LHCN-M2 (cell line): Measurements from ENCODE around the gene EPOP. TPM values are rescaled to one million over a fixed set of nuclear protein-coding genes. Genes with fewer than 3 reads are reported as not detected.

ENCODE experiments used
- DNase-seq: peaks from one replicate; pipeline ENCODE4 v3.0.0-alpha.2; 2012; ENCODE audit warnings: low read depth
- polyA plus RNA-seq: library from polyadenylated mRNA; unstranded; fragments of >200 nt; gene quantifications from one replicate; pipeline ENCODE4 v1.2.1, GENCODE V29; 2012; ENCODE audit warnings: missing spikeins
- total RNA-seq: library from RNA; depleted of rRNA; stranded (reverse); fragments of >200 nt; gene quantifications from 2 replicates; pipeline ENCODE4 v1.2.3, GENCODE V29; 2014; rRNA removed

EPOP gene
- 2.6 and 2.7 TPM in 2 replicates for total RNA-seq
- polyA plus RNA-seq, result 1.3 TPM

DNA sequence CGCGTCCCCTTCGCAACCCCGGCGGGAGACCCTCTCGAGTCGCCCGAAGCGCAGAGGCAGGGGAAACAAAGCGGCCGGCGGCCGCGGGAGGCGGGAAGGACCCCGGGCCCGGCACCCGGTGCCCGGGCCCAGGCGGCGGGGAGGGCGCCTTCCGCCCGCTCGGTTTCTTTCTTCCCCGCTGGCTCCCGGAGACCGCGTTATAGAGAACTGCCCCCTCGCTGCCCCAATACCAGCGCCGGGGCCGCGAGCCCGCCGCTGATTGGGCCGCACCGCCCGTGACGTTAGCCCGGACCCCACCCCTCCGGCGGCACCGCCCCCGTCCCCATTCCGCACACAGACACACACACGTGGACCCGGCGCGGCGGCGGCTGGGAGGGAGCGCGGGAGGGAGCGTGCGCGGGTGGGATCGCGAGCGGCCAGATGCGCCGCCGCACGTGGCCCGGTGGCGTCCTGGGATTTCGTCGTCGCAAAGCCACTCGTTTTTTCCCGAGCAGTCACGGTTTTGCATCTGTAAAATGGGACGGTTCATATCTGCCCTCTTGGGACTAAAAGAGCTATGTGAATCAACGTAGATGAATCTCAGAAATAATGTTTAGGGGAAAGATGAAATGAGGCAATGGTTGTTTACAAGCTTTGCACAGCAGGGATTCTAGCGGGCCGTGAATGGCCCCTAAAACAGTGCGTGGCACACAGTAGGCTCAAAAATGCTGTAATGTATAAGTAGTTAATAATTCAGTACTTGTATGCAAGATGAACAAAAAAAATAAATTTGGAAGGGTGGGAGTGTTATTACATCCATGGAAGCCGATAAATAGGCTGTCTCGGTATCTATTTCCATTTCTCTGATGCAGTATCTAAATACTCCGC lies at the start of gene EPOP:
Gene EPOP (minus strand): TSS at position 209 of the 867 bp plus-strand sequence. CDS start 462 bp downstream, outside the sequence.
- peak; percentile 78 for DNase-seq

DNA sequence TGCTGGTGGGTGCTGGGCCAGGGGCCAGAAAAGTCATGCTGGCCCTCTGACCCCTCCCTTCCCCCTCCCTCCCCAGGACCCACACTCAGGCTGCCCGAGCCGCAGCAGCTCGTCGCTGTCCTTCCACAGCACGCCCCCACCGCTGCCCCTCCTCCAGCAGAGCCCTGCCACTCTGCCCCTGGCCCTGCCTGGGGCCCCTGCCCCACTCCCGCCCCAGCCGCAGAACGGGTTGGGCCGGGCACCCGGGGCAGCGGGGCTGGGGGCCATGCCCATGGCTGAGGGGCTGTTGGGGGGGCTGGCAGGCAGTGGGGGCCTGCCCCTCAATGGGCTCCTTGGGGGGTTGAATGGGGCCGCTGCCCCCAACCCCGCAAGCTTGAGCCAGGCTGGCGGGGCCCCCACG lies 47.0 kb upstream of the EPOP start:
- DNase-seq, result no peak

DNA sequence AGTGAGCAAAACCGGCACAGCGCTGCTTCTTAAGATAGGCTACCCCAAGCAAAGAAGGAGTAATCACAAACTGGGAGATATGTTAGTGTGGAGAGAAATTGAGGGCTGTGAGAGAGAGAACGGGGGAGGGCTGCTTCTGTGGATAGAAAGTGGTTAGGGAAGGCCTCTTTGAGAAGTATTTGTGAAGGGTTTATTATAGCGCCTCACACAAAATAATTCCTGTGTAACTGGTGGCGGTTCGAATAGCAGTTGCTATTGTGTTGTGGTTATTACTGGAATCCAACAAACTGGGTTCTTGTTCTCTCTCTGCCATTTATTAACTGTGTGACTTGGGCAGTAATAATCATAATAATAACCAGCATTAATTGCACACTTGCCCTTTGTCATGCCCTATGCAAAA lies 46.2 kb upstream of the EPOP start:
- DNase-seq, result no peak

DNA sequence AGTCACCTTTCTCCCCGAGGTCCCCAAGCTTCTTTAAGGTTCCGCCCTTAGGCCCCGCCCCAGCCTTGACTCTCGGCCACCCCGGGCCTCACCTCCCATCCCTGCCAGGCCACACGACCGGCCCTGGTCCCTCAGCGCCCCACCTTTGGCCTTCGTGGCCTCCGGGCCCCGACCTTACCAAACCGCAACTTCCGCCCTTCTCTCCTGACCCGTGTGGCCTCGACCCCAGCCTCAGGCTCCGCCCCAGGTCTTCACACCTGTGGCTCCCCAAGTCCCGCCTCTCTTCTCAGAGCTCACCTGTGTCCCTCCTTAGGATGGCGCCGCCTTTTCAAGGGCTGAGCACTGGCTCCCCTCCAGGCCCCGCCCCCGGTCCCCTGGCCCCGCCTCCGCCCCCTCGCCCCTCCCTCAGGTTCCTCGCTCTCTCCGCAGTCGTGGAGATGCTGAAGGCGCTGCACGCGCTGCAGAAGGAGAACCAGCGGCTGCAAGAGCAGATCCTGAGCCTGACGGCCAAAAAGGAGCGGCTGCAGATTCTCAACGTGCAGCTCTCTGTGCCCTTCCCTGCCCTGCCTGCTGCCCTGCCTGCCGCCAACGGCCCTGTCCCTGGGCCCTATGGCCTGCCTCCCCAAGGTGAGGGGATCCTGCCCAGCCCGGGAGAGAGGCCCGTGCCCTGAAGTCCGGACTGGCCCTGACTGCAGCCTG lies 45.3 kb upstream of the EPOP start:
- no peak for DNase-seq

DNA sequence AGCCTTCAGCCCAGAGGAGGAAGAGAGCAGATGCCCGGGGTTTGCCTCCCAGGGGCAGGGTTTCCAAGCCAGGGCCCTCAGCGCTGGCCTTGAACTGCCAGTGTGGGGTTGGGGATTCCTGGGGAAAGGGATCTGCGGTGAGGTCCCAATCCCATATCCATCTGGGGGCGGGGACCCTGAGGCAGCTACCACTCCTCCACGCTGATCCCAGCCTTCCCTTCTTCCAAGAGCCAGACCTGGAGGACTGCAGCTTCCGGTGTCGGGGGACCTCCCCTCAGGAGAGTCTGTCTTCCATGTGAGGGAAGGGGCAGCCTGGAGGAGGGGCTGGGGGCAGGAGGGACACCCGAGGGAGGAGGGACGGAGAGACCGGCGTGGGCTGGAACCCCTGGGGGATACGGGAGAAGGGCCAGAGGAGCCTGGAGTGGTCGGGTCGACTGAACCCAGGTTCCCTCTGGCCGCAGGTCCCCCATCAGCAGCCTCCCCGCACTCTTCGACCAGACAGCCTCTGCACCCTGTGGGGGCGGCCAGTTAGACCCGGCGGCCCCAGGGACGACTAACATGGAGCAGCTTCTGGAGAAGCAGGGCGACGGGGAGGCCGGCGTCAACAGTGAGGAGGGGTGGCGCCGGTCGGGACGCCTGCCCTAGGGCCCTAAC lies 44.7 kb upstream of the EPOP start:
- no peak for DNase-seq

DNA sequence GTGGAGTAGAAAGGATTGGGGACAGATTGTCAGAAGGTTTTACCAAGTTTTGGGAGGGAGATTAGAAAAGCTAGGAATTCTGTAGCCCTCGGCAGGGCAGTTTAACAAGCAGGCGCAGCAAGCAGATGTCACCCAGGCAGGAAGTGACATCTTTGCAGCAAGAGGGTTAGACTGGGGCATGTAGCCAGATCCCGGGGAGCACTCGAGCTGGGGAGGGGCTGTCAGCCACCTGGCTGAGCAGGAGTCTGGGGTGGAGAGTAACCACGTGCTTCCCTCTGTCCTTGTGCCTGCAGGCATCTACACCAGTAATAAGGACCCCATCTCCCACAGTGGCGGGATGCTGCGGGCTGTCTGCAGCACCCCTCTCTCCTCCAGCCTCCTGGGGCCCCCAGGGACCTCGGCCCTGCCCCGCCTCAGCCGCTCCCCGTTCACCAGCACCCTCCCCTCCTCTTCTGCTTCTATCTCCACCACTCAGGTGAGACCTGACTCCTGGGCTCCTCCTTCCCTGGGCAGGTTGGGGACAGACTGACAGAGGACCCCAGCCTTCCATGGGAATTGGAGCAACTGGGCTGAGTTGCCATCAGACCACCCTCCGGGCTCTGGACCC lies 42.5 kb upstream of the EPOP start:
- no peak for DNase-seq

DNA sequence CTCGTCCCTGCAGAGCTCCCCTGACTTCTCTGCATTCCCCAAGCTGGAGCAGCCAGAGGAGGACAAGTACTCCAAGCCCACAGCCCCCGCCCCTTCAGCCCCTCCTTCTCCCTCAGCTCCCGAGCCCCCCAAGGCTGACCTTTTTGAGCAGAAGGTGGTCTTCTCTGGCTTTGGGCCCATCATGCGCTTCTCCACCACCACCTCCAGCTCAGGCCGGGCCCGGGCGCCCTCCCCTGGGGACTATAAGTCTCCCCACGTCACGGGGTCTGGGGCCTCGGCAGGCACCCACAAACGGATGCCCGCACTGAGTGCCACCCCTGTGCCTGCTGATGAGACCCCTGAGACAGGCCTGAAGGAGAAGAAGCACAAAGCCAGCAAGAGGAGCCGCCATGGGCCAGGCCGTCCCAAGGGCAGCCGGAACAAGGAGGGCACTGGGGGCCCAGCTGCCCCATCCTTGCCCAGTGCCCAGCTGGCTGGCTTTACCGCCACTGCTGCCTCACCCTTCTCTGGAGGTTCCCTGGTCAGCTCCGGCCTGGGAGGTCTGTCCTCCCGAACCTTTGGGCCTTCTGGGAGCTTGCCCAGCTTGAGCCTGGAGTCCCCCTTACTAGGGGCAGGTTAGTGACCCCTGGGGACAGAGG lies 41.7 kb upstream of the EPOP start:
- no peak for DNase-seq

DNA sequence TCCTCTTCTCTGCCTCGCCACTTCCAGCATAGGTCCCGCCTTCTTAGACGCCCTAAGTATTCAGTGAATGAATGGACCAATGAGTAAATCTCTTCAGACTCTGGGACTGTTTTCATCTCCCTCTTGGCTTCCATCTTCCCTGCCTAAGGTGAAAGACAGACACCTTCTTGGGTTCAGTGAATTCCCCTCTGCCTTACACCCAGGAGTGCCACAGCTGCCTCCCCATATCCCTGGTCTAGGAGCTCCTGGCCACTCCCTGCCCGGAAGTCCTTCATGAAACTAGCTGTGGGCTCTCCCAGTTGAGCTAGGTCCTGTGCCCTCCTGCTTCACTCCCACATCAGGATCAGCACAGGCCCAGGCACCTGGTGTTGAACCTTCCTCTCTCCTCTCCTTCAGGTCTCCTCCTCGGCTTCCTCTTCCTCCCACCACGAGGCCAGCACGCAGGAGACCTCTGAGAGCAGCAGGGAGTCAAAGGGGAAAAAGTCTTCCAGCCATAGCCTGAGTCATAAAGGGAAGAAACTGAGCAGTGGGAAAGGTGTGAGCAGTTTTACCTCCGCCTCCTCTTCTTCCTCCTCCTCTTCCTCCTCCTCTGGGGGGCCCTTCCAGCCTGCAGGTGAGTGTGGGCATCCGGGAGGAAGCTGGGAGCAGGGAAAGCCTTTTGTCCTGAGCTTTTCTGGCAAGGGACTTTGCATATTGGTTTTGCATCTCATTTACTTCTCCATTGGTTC lies 40.6 kb upstream of the EPOP start:
- DNase-seq, result no peak

DNA sequence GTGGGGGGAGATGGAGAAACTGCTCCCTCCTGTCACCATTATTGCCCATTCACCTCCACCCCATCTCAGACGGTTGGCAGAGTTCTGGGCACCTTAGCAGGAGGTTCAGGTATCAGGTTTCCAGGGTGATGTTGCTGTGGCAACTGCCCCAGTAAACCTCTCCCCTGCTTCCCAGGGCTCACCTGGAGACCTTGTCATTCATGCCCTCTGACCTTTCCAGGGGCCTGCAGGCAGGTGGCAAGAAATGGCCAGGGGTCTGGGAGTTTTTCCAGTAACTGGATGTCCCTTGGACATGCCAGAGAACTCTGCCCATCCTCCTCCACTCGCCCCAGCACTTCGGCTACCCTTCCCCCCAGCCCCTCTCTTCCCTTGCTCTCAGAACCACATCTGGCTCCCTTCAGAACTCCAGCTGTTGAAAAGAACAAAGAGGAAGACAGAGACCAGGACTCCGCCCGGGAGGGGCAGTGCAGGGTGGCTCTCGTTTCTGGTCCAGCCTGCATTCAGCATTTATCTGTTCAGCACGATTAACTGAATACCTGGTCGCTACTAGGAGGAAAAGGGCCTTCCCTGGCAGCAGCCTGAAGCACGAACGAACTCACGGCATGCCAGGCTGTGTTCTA lies 38.8 kb upstream of the EPOP start:
- DNase-seq, result no peak

DNA sequence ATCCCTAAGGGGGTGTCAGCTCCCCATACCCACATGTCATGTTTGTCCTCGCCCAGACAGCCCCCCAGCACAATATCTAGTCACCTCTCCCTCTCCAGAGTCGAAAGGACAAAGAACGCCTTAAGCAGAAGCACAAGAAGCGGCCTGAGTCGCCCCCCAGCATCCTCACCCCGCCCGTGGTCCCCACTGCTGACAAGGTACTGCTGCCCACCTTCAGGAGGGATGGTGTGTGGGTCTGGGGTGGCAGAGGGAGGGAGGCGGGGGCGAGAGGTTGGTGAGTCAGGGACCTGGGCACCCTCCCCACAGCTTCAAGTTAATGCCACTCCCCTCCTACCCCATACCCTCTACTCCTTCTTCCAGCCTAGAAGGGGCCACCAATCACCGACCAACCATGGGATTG lies 37.8 kb upstream of the EPOP start:
- no peak for DNase-seq

DNA sequence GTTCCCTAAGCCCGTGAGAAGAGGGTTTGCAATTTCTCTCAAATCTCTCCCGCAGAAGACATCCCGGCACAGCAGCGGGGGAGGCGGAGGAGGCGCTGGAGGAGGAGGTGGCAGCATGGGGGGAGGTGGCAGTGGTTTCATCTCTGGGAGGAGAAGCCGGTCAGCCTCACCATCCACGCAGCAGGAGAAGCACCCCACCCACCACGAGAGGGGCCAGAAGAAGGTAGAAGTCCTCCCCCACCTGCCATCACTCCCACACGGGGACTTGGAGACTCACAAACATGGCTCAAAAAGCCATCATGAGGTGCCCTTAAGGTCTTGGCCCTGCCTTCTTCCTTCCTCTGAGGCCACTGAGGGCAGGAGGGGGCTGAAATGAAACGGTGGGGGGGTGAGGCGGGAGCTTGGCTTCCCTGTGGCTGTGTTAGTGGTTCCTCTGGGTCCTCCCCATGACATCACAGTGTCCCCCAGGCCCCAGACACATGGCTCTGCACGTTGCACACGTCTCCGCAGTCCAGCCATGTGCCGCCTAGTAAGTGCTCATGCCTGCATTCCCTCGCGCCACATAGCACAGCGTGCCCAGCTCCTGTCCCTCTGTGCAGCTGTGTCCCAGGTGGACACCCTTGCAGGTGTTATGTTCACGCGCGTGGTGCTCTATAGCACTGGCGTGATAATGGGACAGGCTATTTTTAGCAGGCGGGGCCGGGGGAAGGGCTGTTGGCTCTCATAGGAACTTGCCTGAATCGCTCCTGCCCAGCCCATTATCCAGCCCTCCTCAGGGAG lies 37.2 kb upstream of the EPOP start:
- no peak for DNase-seq

DNA sequence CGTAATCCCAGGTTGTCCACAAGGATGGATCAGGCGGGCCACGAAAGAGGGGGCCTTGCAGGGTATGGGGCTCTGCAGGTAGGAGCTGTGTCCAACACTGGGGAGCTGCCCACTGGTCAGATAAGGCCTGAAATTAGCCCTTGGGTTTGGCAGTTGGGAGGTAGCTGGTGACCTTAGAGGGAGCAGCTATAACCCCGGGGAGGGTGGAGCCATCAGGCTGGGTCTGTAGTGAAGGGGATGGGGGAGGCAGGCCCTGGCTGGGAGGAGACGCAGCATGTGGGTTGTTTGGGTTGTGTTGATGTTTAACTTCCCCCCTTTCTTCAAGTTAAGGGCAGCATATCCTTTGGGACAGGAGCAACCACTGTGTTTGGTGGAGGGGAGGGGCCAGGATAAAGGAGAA lies 36.2 kb upstream of the EPOP start:
- DNase-seq, result no peak

DNA sequence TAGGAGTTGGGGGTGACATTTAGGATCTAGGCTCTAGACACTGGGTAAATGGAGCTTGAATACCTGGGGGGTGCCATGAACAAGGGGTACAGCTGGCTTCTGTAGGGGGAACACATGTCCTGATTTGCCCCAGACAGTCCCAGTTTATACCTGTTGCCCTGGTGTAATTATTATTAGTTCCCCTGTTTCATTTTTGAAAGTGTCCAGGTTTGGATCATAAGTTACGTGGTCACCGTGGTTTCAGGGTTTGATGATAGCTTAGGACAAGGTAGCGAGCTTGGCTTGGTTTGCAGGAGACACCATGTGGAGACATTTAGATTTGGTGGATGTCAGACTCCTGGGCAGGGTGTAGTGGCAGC lies 35.8 kb upstream of the EPOP start:
- DNase-seq, result no peak

DNA sequence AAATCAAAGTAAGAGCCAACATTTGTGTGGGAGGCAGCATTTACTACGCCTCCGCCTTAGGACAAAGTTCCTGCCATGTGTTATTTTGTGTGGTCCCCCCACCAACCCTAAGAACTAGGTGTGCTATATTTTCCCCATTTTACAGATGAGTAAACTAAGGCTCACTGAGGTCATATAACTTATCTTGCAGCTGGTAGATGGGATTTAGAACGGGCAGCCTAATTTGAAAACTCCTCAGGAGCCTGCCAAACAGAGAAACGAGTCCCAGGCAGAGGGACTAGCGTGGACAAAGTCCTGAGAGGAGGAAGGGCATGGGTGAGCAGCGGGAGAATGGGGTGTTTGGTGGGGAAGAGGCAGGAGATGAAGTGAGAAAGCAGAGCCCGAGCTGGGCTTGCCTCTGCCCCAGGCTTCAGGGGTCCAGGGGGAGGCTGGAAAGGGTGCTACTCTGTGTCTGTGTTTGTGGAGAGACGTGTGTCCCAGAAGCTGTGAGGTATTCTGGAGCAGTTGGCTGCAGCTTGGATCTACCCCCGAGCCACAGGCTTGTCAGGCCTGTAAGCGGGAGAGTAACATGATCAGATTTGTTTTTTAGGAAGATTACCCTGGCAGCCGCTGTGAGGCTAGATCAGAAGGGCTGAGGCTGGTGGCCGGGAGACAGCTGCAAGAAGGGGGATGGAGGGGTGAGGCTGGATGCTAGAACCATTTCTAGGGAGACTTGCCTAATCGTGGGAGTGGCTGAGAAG lies 35.3 kb upstream of the EPOP start:
- DNase-seq, result peak; percentile 84

DNA sequence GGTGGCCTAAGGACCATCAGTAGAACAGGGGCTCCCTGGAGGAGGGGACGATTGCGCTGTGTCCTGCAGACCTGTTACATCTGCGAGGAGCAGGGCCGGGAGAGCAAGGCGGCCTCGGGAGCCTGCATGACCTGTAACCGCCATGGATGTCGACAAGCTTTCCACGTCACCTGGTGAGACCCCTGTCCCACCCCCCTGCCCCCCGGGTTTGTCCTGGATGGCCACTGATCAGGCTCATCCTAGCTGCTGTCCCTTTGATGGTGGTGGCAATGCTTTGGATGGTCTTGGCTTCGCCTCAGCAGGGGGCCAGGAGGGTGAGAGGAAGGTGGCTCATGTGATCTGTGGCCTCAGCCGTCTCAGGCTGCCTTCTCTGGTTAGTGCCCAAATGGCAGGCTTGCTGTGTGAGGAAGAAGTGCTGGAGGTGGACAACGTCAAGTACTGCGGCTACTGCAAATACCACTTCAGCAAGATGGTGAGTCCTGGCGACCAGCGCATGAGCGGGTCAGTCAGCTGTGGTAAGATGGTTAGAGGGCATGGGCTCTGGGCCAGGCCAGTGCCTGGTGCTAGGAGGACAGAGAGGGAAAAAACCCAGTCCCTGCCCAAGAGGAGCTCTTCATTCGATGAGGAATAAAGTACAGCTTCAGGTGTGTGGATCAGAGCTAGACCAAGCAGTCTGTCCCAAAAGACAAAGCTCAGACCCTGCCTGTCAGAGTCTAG lies 34.5 kb upstream of the EPOP start:
- no peak for DNase-seq

DNA sequence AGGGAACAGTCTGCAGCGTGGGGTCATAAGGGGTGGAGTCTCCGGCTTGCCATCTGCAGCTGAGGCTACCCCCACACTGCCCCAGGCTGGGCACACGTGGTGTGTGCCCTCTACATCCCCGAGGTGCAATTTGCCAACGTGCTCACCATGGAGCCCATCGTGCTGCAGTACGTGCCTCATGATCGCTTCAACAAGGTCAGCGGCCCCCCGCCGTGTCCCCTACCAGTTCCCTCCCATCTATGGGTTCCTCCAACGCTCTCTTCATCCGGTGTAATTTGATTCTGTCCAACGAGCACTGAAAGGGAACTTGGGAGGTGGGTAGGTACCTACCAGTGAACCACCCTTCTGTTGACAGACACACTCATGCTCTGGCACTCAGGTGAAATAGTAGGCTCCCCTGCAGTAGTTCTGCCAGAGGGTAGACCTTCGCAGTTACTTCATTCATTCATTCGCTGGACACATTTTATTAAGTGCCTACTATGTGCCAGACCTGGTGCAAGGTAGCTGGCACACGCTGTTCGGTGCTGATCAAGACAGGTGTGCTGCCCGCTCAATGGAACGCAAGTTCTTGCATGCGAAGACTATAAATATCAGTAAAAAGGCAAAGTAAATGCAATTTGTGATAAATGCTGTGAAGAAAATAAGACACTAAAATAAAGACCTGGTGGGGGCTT lies 33.1 kb upstream of the EPOP start:
- no peak for DNase-seq

DNA sequence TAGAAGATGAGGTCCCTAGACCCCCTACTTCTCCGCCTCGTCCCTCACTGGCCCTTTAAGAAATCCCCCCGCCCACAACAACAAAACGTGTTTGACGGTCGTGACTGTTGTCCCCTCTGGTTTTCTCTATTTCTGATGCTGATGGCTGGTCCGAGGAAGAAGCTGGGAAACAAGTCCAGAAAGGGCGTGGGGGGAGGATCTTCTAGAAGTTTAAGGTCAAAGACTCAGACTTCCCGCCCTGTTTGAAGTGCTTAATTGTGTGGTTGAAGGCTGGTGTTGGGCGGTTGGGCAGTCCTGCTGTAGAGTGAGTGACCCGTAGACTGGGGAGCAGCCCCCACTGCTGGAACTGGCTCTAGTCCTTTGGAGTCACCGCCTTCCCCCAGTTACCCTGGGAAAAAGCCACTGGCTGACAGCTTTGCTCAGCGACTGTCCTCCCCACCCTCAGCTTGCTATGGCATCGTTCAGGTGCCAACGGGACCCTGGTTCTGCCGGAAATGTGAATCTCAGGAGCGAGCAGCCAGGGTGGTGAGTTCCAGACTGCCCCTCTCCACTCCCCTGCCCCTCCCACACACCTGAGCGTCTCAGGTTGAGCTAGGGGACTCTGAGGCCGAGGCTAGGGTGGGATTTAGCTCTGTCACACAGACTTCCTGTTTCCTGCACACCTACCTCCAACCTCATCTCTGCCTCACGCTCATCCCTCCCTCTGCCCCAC lies 31.9 kb upstream of the EPOP start:
- no peak for DNase-seq
